Heart right ventricle (tissue), 16 donors: ENCODE results near the gene NSD2. TPM values are rescaled to one million over a fixed set of nuclear protein-coding genes. Genes with fewer than 3 reads are reported as not detected.
A peak's percentile ranks its signal among the peaks of the same experiment; 100 is the strongest.

Source experiments
- ATAC-seq, 8 donors: fragments of 200-7000 bp; cut with Tn5 transposase; one replicate each; pipeline ENCODE4 v1.9.1; 2020; ENCODE audit warnings: mild to moderate bottlenecking in 8 of 8, moderate library complexity in 8 of 8, moderate number of reproducible peaks in 1 of 8
- DNase-seq, 2 donors: peaks; one replicate each; pipeline ENCODE4 v3.0.0-alpha.2; 2020
- H3K27ac ChIP-seq, 10 donors: fragments of 200-600 bp; sonication (generic) in 2 of 10; one replicate each; pipeline versions ENCODE4 v1.5.0 to v1.8.0; 2020 to 2022; ENCODE audit warnings: mild to moderate bottlenecking in 3 of 10
- H3K27me3 ChIP-seq, 7 donors: fragments of 200-600 bp; one replicate each; pipeline ENCODE4 v1.8.0; 2021 to 2022; ENCODE audit warnings: mild to moderate bottlenecking in 2 of 7
- H3K36me3 ChIP-seq, 9 donors: fragments of 200-600 bp; sonication (generic) in 1 of 9; one replicate each; pipeline versions ENCODE4 v1.5.0 to v1.8.0; 2020 to 2022; ENCODE audit warnings: mild to moderate bottlenecking in 2 of 9
- H3K4me1 ChIP-seq, 9 donors: fragments of 200-600 bp; sonication (generic) in 1 of 9; one replicate each; pipeline versions ENCODE4 v1.5.0 to v1.8.0; 2020 to 2022; ENCODE audit warnings: mild to moderate bottlenecking in 4 of 9
- H3K4me3 ChIP-seq, 10 donors: fragments of 200-600 bp; sonication (generic) in 2 of 10; one replicate each; pipeline versions ENCODE4 v1.5.0 to v1.8.0; 2020 to 2022; ENCODE audit warnings: mild to moderate bottlenecking in 7 of 10, moderate library complexity in 2 of 10
- H3K9me3 ChIP-seq, 11 donors: fragments of 200-600 bp in 10 of 11; sonication (generic) in 2 of 11; one replicate each; pipeline versions ENCODE4 v1.5.0 to v1.8.0; 2013 to 2022; ENCODE audit warnings: mild to moderate bottlenecking in 2 of 11, control low read depth in 1 of 11, moderate library complexity in 1 of 11
- CTCF ChIP-seq, 9 donors: fragments of 200-600 bp; sonication (generic) in 2 of 9; IDR thresholded peaks; one replicate each; pipeline versions ENCODE4 v1.5.0 to v1.8.0; 2021 to 2022; ENCODE audit warnings: antibody characterized with exemption in 9 of 9, mild to moderate bottlenecking in 5 of 9, moderate library complexity in 1 of 9
- WGBS, 2 donors: extraction: QIAGEN DNeasy Blood & Tissue Kit; methylation state at CpG; one replicate each; pipeline ENCODE4 v1.1.7; 2013; ENCODE audit warnings: inconsistent platforms in 1 of 2; 5-methylcytosine and 5-hydroxymethylcytosine counted together
- intact Hi-C, 10 donors: fragments of 100-400 bp; cut with DNase I; formaldehyde crosslinking; loops; one replicate each; pipeline versions ENCODE4 v1.11.1 to v1.14.2; 2022
- polyA plus RNA-seq, 2 donors: library from polyadenylated mRNA; stranded (reverse); fragments of 200-250 nt; gene quantifications; one replicate each; pipeline ENCODE4 v1.2.3, GENCODE V29; 2013
- total RNA-seq, 10 donors: library from RNA; stranded (reverse); fragmentation: NEBNext Ultra II Directional in 3 of 10; extraction: Animal tissue kit (Norgen Biotek cat#: 25700) in 3 of 10; gene quantifications; one replicate each; pipeline versions ENCODE4 v1.2.1 to v1.2.4, GENCODE V29; 2021 to 2023
- donor health status: Arrhythmogenic right ventricular cardiomyopathy.
- donor health status: ischemic (EF 13 %, LVEDD 7.1; RV severe dilation, severe dysfunction).
- donor health status: healthy with polysubstance abuse.
- donor health status: DM: no; HTN: yes; CAD: no.
- donor health status: DM: no; HTN: no; CAD: no.
- donor health status: ischemic (EF 25% LVEDD 6.9; RV normal size, moderate dysfunction).
- donor health status: ischemic (EF 25% LVEDD 5.7; RV mildly dilated, moderate dysfunction).
- donor health status: healthy.
- donor health status: DM: yes; HTN: yes; CAD: no.
- donor health status: Ischemic cardiomyopathy.
- donor health status: ischemic (EF 35%, LVEDD 5.7; RV mildly dilated, moderate dysfunction).
- donor health status: nonischemic (EF 11% LVEDD 7.7; RV severe dilation, severe dysfunction).
- donor health status: DM: yes; HTN: yes; CAD: no.
- donor health status: PGD.
- donor health status: ischemic (EF 29% LVEDD 5.4; RV normal size, mild dysfunction).
- donor health status: nonischemic (EF 23%, LVEDD 6.1; RV moderate dilation, normal function).

NSD2 gene
- total and polyA plus RNA-seq, 12 donors: 7.7 to 64.4 (median 44.5) TPM

- intact Hi-C loops: no loop called here
- no peaks in the 10 kb centered on the region for H3K27me3 ChIP-seq
- DNase-seq (no peak), ATAC-seq (peak in 2 of 8 donors; percentile 6 to 30)
- H3K36me3 ChIP-seq: no peaks in the 10 kb centered on the region
- peaks cover 0 to 11% (median 0%) of the 10 kb centered on the region in 11 donors for H3K9me3 ChIP-seq
- peak overlapping the region in 3 of 10 donors; percentile 15 to 67 (median 45) for H3K27ac ChIP-seq
- no peak for TF ChIP-seq CTCF (IDR thresholded peaks at IDR 0.05)
- peaks cover 0 to 47% (median 15%) of the 10 kb centered on the region in 9 donors for H3K4me1 ChIP-seq
- WGBS, 2 donors: 87 to 93% methylated on average over 8 of the region's 8 CpGs
- no peak overlapping the region for H3K4me3 ChIP-seq
Measured at GRCh38 chr4:1883583-1883982, 12.4 kb downstream of the NSD2 start.

GRCh38 chr4:1885414-1885813, 14.2 kb downstream of the NSD2 start:
- intact Hi-C loops: no loop called here
- ATAC-seq: no peak
- WGBS, 2 donors: 79 to 87% methylated on average over 2 of the region's 2 CpGs

GRCh38 chr4:1887052-1887451, 15.9 kb downstream of the NSD2 start:
- intact Hi-C loops: no loop called here
- no peak for TF ChIP-seq CTCF (IDR thresholded peaks at IDR 0.05)
- ATAC-seq: no peak
- Histone ChIP-seq H3K9me3 (peaks cover 0 to 11% (median 0%) of the 10 kb centered on the region in 11 donors), H3K27ac (peak overlapping the region in 7 of 10 donors; percentile 13 to 64 (median 37)), H3K4me3 (no peak overlapping the region), H3K36me3 (no peaks in the 10 kb centered on the region), H3K4me1 (peaks cover 0 to 44% (median 15%) of the 10 kb centered on the region in 9 donors), H3K27me3 (no peaks in the 10 kb centered on the region)
- WGBS, 2 donors: 34 to 46% methylated on average over 2 of the region's 2 CpGs
- DNase-seq: no peak

More at GRCh38 chr4:1885414-1885813, 14.2 kb downstream of the NSD2 start:
- no peak overlapping the region for H3K27ac ChIP-seq
- H3K27me3 ChIP-seq: no peaks in the 10 kb centered on the region
- H3K9me3 ChIP-seq: peaks cover 0 to 11% (median 0%) of the 10 kb centered on the region in 11 donors
- no peaks in the 10 kb centered on the region for H3K36me3 ChIP-seq
- H3K4me1 ChIP-seq: peaks cover 0 to 47% (median 15%) of the 10 kb centered on the region in 9 donors
- no peak overlapping the region for H3K4me3 ChIP-seq
- no peak for TF ChIP-seq CTCF (IDR thresholded peaks at IDR 0.05)
- no peak for DNase-seq

- H3K9me3 ChIP-seq: peaks cover 0 to 10% (median 0%) of the 10 kb centered on the region in 11 donors
- no peaks in the 10 kb centered on the region for H3K27me3 ChIP-seq
- intact Hi-C loops: loop anchor here in 3 of 10 donors (10.0 kb wide), 2 partner anchors 56 to 76 kb away; no protein-coding TSS in a partner anchor
- 95 to 96% methylated on average over 11 of the region's 11 CpGs for WGBS, 2 donors
- H3K4me3 ChIP-seq: no peak overlapping the region
- ATAC-seq: no peak
- no peak for TF ChIP-seq CTCF (IDR thresholded peaks at IDR 0.05)
- no peak overlapping the region for H3K27ac ChIP-seq
- H3K36me3 ChIP-seq: peaks cover 0 to 5% (median 0%) of the 10 kb centered on the region in 9 donors
- H3K4me1 ChIP-seq: peaks cover 0 to 34% (median 17%) of the 10 kb centered on the region in 9 donors
- DNase-seq: no peak
Measured at GRCh38 chr4:1890979-1891570, 19.9 kb downstream of the NSD2 start.
